Transverse colon (tissue), 4 donors: ENCODE data around the gene STXBP3. TPM values are rescaled to one million over a fixed set of nuclear protein-coding genes. Genes with fewer than 3 reads are reported as not detected.

ENCODE experiments used
- DNase-seq: peaks from one replicate; pipeline ENCODE4 v3.0.0-alpha.2; 2019
- H3K27ac ChIP-seq, 4 donors: fragments of 200-600 bp; sonication (generic); 2 replicates each; pipeline ENCODE4 v1.5.1; 2016 to 2018; ENCODE audit warnings: inconsistent platforms in 4 of 4
- H3K27me3 ChIP-seq: fragments of 200-600 bp; sonication (generic); 2 replicates; pipeline ENCODE4 v1.5.1; 2017; ENCODE audit warnings: inconsistent platforms
- H3K36me3 ChIP-seq, 4 donors: fragments of 200-600 bp; sonication (generic); 2 replicates each; pipeline ENCODE4 v1.5.1; 2017 to 2019; ENCODE audit warnings: inconsistent platforms in 4 of 4
- H3K4me1 ChIP-seq, 4 donors: fragments of 200-600 bp; sonication (generic); 2 replicates each; pipeline ENCODE4 v1.5.1; 2017 to 2020; ENCODE audit warnings: inconsistent platforms in 4 of 4
- H3K4me3 ChIP-seq, 4 donors: fragments of 200-600 bp; sonication (generic); 1 replicate in 1 of 4; 2 replicates in 3 of 4; pipeline versions ENCODE4 v1.5.1 to v1.6.1; 2017 to 2019; ENCODE audit warnings: inconsistent platforms in 4 of 4
- H3K9me3 ChIP-seq, 2 donors: fragments of 200-600 bp; sonication (generic); 2 replicates each; pipeline ENCODE4 v1.5.1; 2017 to 2019; ENCODE audit warnings: inconsistent platforms in 2 of 2
- EP300 ChIP-seq: sonication (generic); formaldehyde crosslinking; IDR thresholded peaks from one replicate; pipeline ENCODE4 v1.6.1; 2017; ENCODE audit warnings: antibody characterized with exemption, low read depth
- POLR2A ChIP-seq: fragments of 450-650 bp; IDR thresholded peaks from one replicate; pipeline ENCODE4 v1.6.1; 2016; ENCODE audit warnings: antibody characterized with exemption, mild to moderate bottlenecking, moderate library complexity
- POLR2AphosphoS5 ChIP-seq, 3 donors: sonication (generic); formaldehyde crosslinking; IDR thresholded peaks; one replicate each; pipeline ENCODE4 v1.6.1; 2016; ENCODE audit warnings: antibody characterized with exemption in 3 of 3
- WGBS, 2 donors: methylation state at CpG; one replicate each; pipeline ENCODE4 v1.1.5; 2018; ENCODE audit warnings: low coverage in 1 of 2; 5-methylcytosine and 5-hydroxymethylcytosine counted together
- in situ Hi-C, 4 donors: fragments of 200-750 bp; cut with MboI; loops; one replicate each; pipeline versions ENCODE4 v1.15.0 to v1.15.1; 2017; ENCODE audit warnings: low sequenced_read_pairs in 3 of 4, low pct_ligation_motif_present in 1 of 4, low pct_unique_long_range_greater_than_20kb in 1 of 4
- intact Hi-C: fragments of 100-400 bp; cut with DNase I; formaldehyde crosslinking; loops from one replicate; pipeline ENCODE4 v1.15.1; 2023; ENCODE audit warnings: low total_unique reads
- total RNA-seq, 4 donors: library from RNA; depleted of rRNA; stranded (reverse); fragments of >200 nt; gene quantifications; one replicate each; pipeline ENCODE4 v1.1.0, GENCODE V29; 2016
- TF ChIP-seq, protein P1 (sequence below), 5 experiments: fragments of 200-600 bp in 3 of 5; fragments of 450-650 bp in 2 of 5; sonication (generic) in 3 of 5; IDR thresholded peaks; 1 replicate in 2 of 5; 2 replicates in 3 of 5; pipeline ENCODE4 v1.5.1; 2016 to 2017; ENCODE audit warnings: antibody characterized with exemption in 5 of 5, inconsistent platforms in 3 of 5, mild to moderate bottlenecking in 2 of 5, moderate library complexity in 1 of 5

The STXBP3 gene
- total RNA-seq, 4 donors from 2014 or later: 33.3 to 134 (median 76.3) TPM

DNA sequence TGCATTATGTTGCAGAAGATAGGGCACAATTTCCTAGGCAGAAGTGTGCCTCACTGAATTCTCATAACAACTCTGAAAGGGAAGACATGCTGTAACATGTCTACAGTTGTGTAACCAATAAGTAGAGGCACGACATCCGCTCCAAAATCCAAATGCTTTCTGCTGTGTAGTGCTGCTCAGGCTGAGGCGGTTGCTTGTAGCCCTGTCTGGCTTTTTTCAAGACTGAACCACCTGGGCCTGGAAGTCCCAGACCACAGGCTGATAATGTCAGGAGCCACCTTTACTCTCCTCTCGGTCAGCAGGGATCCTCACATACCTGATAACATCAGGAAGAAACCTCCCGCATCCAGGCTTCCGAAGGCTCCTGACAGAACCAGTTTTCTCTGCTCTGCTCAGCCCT, 99.5 kb downstream of the STXBP3 start:
- DNase-seq: no peak
- H3K36me3 ChIP-seq: no peaks in the 10 kb centered on the region
- peaks cover 0 to 20% (median 2%) of the 10 kb centered on the region in 4 donors for H3K4me1 ChIP-seq
- WGBS, 2 donors: 90 to 94% methylated on average over 3 to 6 of the region's 6 CpGs
- TF ChIP-seq, protein P1, sequence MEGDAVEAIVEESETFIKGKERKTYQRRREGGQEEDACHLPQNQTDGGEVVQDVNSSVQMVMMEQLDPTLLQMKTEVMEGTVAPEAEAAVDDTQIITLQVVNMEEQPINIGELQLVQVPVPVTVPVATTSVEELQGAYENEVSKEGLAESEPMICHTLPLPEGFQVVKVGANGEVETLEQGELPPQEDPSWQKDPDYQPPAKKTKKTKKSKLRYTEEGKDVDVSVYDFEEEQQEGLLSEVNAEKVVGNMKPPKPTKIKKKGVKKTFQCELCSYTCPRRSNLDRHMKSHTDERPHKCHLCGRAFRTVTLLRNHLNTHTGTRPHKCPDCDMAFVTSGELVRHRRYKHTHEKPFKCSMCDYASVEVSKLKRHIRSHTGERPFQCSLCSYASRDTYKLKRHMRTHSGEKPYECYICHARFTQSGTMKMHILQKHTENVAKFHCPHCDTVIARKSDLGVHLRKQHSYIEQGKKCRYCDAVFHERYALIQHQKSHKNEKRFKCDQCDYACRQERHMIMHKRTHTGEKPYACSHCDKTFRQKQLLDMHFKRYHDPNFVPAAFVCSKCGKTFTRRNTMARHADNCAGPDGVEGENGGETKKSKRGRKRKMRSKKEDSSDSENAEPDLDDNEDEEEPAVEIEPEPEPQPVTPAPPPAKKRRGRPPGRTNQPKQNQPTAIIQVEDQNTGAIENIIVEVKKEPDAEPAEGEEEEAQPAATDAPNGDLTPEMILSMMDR (IDR thresholded peaks at IDR 0.05): no peak
- TF ChIP-seq EP300: no peak
- no peak for TF ChIP-seq POLR2A
- no peak for TF ChIP-seq POLR2AphosphoS5 (IDR thresholded peaks at IDR 0.05)
- in situ Hi-C loops (no loop called here), intact Hi-C loops (no loop called here)
- H3K4me3 ChIP-seq: no peak overlapping the region
- no peaks in the 10 kb centered on the region for H3K27me3 ChIP-seq
- H3K27ac ChIP-seq: no peak overlapping the region
- H3K9me3 ChIP-seq: no peaks in the 10 kb centered on the region

DNA sequence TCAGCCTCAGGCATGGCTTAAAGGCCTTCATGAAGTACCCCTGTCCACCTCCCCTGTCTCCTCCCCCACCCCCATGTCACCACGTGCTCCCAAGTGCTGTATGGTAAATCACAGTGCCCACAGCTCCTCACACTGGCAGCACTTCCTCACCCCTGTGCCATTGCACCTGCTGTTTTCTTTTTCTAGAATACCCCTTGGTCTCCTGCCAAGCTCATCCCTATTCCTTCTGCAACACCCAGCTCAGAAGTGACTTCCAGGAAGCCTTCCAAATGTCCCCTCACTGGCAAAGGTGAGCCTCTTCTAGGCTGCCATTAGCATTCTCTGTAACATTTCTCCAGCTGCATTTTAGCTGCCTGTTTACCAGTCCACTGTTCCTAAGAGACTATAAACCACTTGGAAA, 101.0 kb downstream of the STXBP3 start:
- Histone ChIP-seq H3K9me3 (no peaks in the 10 kb centered on the region), H3K4me3 (no peak overlapping the region), H3K27ac (no peak overlapping the region), H3K4me1 (peaks cover 0 to 12% (median 0%) of the 10 kb centered on the region in 4 donors), H3K36me3 (no peaks in the 10 kb centered on the region), H3K27me3 (no peaks in the 10 kb centered on the region)
- TF ChIP-seq POLR2A (no peak), POLR2AphosphoS5 (IDR thresholded peaks at IDR 0.05) (no peak), EP300 (no peak)
- TF ChIP-seq, protein P1 (IDR thresholded peaks at IDR 0.05): no peak
- in situ Hi-C loops (no loop called here), intact Hi-C loops (no loop called here)
- WGBS, 2 donors: 71% methylated on average over 1 of the region's 1 CpG; no CpG with 5 or more reads in 1 of the 2 donors
- DNase-seq: no peak

DNA sequence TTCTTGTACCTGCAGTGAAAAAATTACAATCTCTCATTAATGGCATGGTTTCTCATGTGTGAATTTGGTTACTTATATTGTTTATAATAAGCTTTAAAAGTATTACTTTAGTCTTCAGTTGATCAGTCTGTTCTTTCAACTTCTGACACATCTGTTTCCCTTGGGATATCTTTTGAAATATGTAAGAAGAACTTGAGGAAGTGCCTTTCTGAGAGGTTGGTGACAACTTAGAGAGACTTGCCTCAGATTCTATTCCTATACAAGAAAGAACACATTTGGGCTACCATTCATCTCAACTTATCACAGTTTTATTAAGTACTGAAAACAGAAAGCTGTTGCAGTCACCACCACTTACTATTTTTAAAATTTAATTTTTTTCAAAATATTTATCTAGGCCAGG, 102.3 kb downstream of the STXBP3 start:
- Histone ChIP-seq H3K4me1 (peaks cover 0 to 6% (median 0%) of the 10 kb centered on the region in 4 donors), H3K9me3 (no peaks in the 10 kb centered on the region), H3K27ac (no peak overlapping the region), H3K4me3 (no peak overlapping the region), H3K27me3 (no peaks in the 10 kb centered on the region), H3K36me3 (no peaks in the 10 kb centered on the region)
- in situ Hi-C loops (no loop called here), intact Hi-C loops (no loop called here)
- TF ChIP-seq POLR2A: no peak
- TF ChIP-seq, protein P1 (IDR thresholded peaks at IDR 0.05): no peak
- no peak for TF ChIP-seq EP300
- TF ChIP-seq POLR2AphosphoS5 (IDR thresholded peaks at IDR 0.05): no peak
- no peak for DNase-seq

DNA sequence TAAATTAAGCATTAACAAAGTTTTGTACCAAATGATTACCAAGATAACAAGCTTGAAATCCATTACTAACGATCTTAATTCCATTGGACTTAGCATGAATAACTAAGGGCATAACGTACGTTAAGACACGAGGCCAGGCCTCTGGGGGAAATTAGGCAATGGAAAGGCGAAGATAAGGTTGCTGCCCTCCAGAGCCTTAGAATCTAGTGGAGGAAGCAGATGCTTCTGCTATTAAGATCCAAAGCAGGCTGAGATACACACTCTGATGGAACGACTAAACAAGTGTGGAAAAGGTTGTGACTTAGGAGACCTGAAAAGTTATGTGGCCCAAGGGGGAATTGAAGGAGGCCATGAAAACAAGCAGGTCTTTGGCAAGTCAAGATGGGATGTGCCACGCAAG, 104.5 kb downstream of the STXBP3 start:
- TF ChIP-seq POLR2A: no peak
- TF ChIP-seq, protein P1 (IDR thresholded peaks at IDR 0.05): no peak
- no peak for TF ChIP-seq POLR2AphosphoS5 (IDR thresholded peaks at IDR 0.05)
- TF ChIP-seq EP300: no peak
- in situ Hi-C loops (no loop called here), intact Hi-C loops (no loop called here)
- Histone ChIP-seq H3K36me3 (no peaks in the 10 kb centered on the region), H3K4me3 (no peak overlapping the region), H3K9me3 (no peaks in the 10 kb centered on the region), H3K4me1 (peaks cover 0 to 5% (median 0%) of the 10 kb centered on the region in 4 donors), H3K27me3 (no peaks in the 10 kb centered on the region), H3K27ac (no peak overlapping the region)
- no peak for DNase-seq
- WGBS, 2 donors: 90 to 92% methylated on average over 7 of the region's 7 CpGs
